Mucosa of descending colon (tissue), 3 donors: Measurements from ENCODE around the gene ORC6. TPM values are rescaled to one million over a fixed set of nuclear protein-coding genes. Genes with fewer than 3 reads are reported as not detected.
A peak's percentile ranks its signal among the peaks of the same experiment; 100 is the strongest.

Source experiments
- ATAC-seq: fragments of 200-7000 bp; cut with Tn5 transposase; one replicate; pipeline ENCODE4 v1.9.1; 2020; ENCODE audit warnings: mild to moderate bottlenecking, moderate library complexity
- DNase-seq, 3 donors: peaks; one replicate each; pipeline ENCODE4 v3.0.0-alpha.2; 2020
- H3K36me3 ChIP-seq: fragments of 200-600 bp; one replicate; pipeline ENCODE4 v1.8.0; 2021; ENCODE audit warnings: low read depth, mild to moderate bottlenecking
- H3K4me1 ChIP-seq: fragments of 200-600 bp; one replicate; pipeline ENCODE4 v1.8.0; 2021; ENCODE audit warnings: low read depth, mild to moderate bottlenecking
- H3K4me3 ChIP-seq: fragments of 200-600 bp; one replicate; pipeline ENCODE4 v1.8.0; 2021; ENCODE audit warnings: mild to moderate bottlenecking
- H3K9me3 ChIP-seq: fragments of 200-600 bp; one replicate; pipeline ENCODE4 v1.8.0; 2021; ENCODE audit warnings: mild to moderate bottlenecking
- CTCF ChIP-seq: fragments of 200-600 bp; IDR thresholded peaks from one replicate; pipeline ENCODE4 v1.8.0; 2022; ENCODE audit warnings: antibody characterized with exemption, mild to moderate bottlenecking
- intact Hi-C, 2 donors: fragments of 100-400 bp; cut with DNase I in 1 of 2; cut with micrococcal nuclease in 1 of 2; formaldehyde crosslinking; loops; one replicate each; pipeline versions ENCODE4 v1.11.0 to v1.11.1; 2022; cut with DNase I, micrococcal nuclease
- total RNA-seq, 3 donors: library from RNA; stranded (reverse); fragmentation: NEBNext Ultra II Directional in 2 of 3; extraction: Animal tissue kit (Norgen Biotek cat#: 25700) in 2 of 3; gene quantifications; one replicate each; pipeline versions ENCODE4 v1.2.1 to v1.2.4, GENCODE V29; 2021 to 2023
- donor health status: DM: no; HTN: no; CAD: no; lungs with moderate emphysema.
- donor health status: DM: no; HTN: no; CAD: no.
- donor health status: DM: no; HTN: yes; CAD: no.

Gene ORC6
- total RNA-seq, 3 donors from 2014 or later: 3.5 to 10.3 (median 3.8) TPM

- no peaks in the 10 kb centered on the region for H3K36me3 ChIP-seq
- peaks cover 39% of the 10 kb centered on the region for H3K4me1 ChIP-seq
- ATAC-seq (no peak), DNase-seq (peak in 1 of 3 donors; percentile 4)
- no peak for TF ChIP-seq CTCF
- H3K9me3 ChIP-seq: no peaks in the 10 kb centered on the region
- no peak overlapping the region for H3K4me3 ChIP-seq
- intact Hi-C loops: loop anchor here in 1 of 2 donors (5.0 kb wide), 1 partner anchor 145 kb away; the partner anchor contains the start of gene C16orf87
These were observed 2.0 kb upstream of the ORC6 start for GRCh38 chr16:46687486-46687885.

- Histone ChIP-seq H3K4me1 (peaks cover 39% of the 10 kb centered on the region), H3K4me3 (peak overlapping the region; percentile 70), H3K9me3 (no peaks in the 10 kb centered on the region), H3K36me3 (no peaks in the 10 kb centered on the region)
- intact Hi-C loops: loop anchor here in 1 of 2 donors (5.0 kb wide), 1 partner anchor 144 kb away; the partner anchor contains the start of gene C16orf87
- no peak for TF ChIP-seq CTCF
- ATAC-seq (peak; percentile 6), DNase-seq (peak in 2 of 3 donors; percentile 63 to 67)
These were observed 1.3 kb upstream of the ORC6 start for GRCh38 chr16:46688101-46688653.

- H3K36me3 ChIP-seq: no peaks in the 10 kb centered on the region
- TF ChIP-seq CTCF: peak; percentile 11
- no peaks in the 10 kb centered on the region for H3K9me3 ChIP-seq
- DNase-seq (peak; percentile 99 to 100 (median 100)), ATAC-seq (peak; percentile 92)
- H3K4me3 ChIP-seq: peak within 1 kb of the TSS; percentile 70
- intact Hi-C loops: loop anchor here in 1 of 2 donors (5.0 kb wide), 1 partner anchor 143 kb away; the partner anchor contains the start of gene C16orf87
- peaks cover 39% of the 10 kb centered on the region for H3K4me1 ChIP-seq
These were observed 650 bp upstream of the ORC6 start, which contains the start of gene VPS35 for GRCh38 chr16:46688654-46689364. Gene VPS35 (minus strand): TSS chr16:46689178. CDS start chr16:46689133, 45 bp downstream.

GRCh38 chr16:46690281-46691178 lies 1.1 kb downstream of the ORC6 start:
- intact Hi-C loops: no loop called here
- Histone ChIP-seq H3K9me3 (no peaks in the 10 kb centered on the region), H3K4me1 (peaks cover 35% of the 10 kb centered on the region), H3K36me3 (no peaks in the 10 kb centered on the region), H3K4me3 (no peak overlapping the region)
- DNase-seq (peak; percentile 48 to 62 (median 56)), ATAC-seq (no peak)
- TF ChIP-seq CTCF: no peak

GRCh38 chr16:46691726-46692125 lies 2.3 kb downstream of the ORC6 start:
- intact Hi-C loops: no loop called here
- no peak for TF ChIP-seq CTCF

More at GRCh38 chr16:46691726-46692125, 2.3 kb downstream of the ORC6 start:
- DNase-seq (no peak), ATAC-seq (no peak)
- Histone ChIP-seq H3K4me1 (peaks cover 33% of the 10 kb centered on the region), H3K36me3 (no peaks in the 10 kb centered on the region), H3K4me3 (no peak overlapping the region), H3K9me3 (no peaks in the 10 kb centered on the region)
